PC-9 (cell line): ENCODE results near the gene ELOVL5.

Source experiments
- EZH2 ChIP-seq: fragments of 200-600 bp; sonication (generic); IDR thresholded peaks from 2 replicates; pipeline ENCODE4 v1.8.0; 2017; ENCODE audit warnings: antibody characterized with exemption, low read depth
- TF ChIP-seq, protein P1 (sequence below): fragments of 200-600 bp; sonication (generic); conservative IDR thresholded peaks from 2 replicates; pipeline ENCODE4 v1.6.1; 2017; ENCODE audit warnings: mixed run types, antibody characterized with exemption, mild to moderate bottlenecking, moderate library complexity

DNA sequence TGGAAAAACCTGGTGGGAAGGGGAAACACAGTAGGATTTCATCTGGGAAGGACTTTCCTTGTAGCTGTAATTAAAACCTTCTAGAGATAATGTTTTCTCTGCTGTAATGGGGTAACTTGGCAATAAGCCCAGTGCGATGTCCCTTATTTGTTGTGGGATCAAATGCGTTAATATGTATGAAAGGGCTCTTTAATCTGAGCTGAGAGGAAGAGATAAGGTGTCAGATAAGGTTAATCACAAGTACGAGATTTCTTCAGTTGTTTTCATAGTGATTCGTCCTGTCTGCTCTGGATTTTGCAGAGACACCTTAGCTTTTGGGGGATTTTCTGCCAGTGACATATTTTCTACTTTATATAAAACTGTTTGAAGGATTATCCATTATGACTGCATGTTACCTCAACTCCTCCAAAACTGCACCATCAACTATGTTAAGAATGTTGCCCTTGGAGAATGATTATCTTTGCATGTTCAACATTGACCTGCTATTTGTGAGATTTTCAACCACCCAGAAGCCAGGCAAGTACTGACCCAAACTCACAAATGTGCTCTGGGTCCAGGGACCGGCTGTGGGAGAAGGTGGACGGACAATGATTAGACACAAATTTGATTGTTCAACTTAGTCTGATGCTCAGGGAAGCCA is 21.2 kb upstream of the ELOVL5 start:
- TF ChIP-seq, protein P1, sequence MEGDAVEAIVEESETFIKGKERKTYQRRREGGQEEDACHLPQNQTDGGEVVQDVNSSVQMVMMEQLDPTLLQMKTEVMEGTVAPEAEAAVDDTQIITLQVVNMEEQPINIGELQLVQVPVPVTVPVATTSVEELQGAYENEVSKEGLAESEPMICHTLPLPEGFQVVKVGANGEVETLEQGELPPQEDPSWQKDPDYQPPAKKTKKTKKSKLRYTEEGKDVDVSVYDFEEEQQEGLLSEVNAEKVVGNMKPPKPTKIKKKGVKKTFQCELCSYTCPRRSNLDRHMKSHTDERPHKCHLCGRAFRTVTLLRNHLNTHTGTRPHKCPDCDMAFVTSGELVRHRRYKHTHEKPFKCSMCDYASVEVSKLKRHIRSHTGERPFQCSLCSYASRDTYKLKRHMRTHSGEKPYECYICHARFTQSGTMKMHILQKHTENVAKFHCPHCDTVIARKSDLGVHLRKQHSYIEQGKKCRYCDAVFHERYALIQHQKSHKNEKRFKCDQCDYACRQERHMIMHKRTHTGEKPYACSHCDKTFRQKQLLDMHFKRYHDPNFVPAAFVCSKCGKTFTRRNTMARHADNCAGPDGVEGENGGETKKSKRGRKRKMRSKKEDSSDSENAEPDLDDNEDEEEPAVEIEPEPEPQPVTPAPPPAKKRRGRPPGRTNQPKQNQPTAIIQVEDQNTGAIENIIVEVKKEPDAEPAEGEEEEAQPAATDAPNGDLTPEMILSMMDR: no peak
- no peak for TF ChIP-seq EZH2
